22Rv1 (cell line): ENCODE data around the gene KCNQ5.

ENCODE experiments used
- CTCF ChIP-seq: fragments of 450-650 bp; IDR thresholded peaks from 2 replicates; pipeline ENCODE4 v1.5.1; 2017; ENCODE audit warnings: mild to moderate bottlenecking
- ZFX ChIP-seq: fragments of 450-650 bp; IDR thresholded peaks from 2 replicates; pipeline ENCODE4 v1.6.1; 2017; ENCODE audit warnings: antibody characterized with exemption, borderline replicate concordance

- TF ChIP-seq CTCF: no peak
- TF ChIP-seq ZFX: no peak
Measured at GRCh38 chr6:72828904-72829303, 207.0 kb downstream of the KCNQ5 start.
